Suprapubic skin (tissue), 3 donors: ENCODE data around the gene CXorf58.

Experiments used
- EP300 ChIP-seq: sonication (generic); formaldehyde crosslinking; IDR thresholded peaks from one replicate; pipeline ENCODE4 v1.6.1; 2017; ENCODE audit warnings: antibody characterized with exemption
- POLR2A ChIP-seq, 2 donors: fragments of 450-650 bp; IDR thresholded peaks; one replicate each; pipeline ENCODE4 v1.6.1; 2017; ENCODE audit warnings: antibody characterized with exemption in 2 of 2, mild to moderate bottlenecking in 2 of 2, moderate library complexity in 2 of 2
- TF ChIP-seq, protein P1 (sequence below), 2 donors: fragments of 200-600 bp in 1 of 2; fragments of 450-650 bp in 1 of 2; sonication (generic) in 1 of 2; IDR thresholded peaks; one replicate each; pipeline ENCODE4 v1.5.1; 2016 to 2019; ENCODE audit warnings: antibody characterized with exemption in 2 of 2, mild to moderate bottlenecking in 1 of 2, moderate library complexity in 1 of 2

DNA sequence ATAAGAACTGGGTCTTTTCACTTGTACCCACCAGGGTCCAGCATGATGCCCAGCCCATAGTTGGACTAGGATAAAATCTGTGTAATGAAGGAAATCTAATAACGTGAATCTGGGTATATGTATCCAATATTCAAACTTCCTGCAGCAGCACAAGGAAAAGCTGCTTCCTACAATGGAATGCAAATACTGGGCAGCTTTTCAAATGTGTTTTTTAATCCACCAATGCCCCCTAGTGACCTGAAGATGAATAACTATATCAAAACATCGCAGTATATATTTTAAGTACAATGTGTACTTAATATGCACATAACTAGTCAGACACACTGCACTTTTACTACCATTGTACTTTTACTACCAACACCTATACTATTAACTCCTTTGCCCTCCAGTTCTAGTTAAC, 5.4 kb upstream of the CXorf58 start:
- TF ChIP-seq POLR2A (IDR thresholded peaks at IDR 0.05) (no peak), EP300 (no peak)
- TF ChIP-seq, protein P1, sequence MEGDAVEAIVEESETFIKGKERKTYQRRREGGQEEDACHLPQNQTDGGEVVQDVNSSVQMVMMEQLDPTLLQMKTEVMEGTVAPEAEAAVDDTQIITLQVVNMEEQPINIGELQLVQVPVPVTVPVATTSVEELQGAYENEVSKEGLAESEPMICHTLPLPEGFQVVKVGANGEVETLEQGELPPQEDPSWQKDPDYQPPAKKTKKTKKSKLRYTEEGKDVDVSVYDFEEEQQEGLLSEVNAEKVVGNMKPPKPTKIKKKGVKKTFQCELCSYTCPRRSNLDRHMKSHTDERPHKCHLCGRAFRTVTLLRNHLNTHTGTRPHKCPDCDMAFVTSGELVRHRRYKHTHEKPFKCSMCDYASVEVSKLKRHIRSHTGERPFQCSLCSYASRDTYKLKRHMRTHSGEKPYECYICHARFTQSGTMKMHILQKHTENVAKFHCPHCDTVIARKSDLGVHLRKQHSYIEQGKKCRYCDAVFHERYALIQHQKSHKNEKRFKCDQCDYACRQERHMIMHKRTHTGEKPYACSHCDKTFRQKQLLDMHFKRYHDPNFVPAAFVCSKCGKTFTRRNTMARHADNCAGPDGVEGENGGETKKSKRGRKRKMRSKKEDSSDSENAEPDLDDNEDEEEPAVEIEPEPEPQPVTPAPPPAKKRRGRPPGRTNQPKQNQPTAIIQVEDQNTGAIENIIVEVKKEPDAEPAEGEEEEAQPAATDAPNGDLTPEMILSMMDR (IDR thresholded peaks at IDR 0.05) = peak in 1 of 2 donors; percentile 60
